ENCODE data around the gene TICAM1.
"Not testable (repeated sequence)": the region's sequence is repeated elsewhere in the genome, so short reads cannot be mapped to it uniquely, and the experiment has no call there.

TICAM1 gene

GRCh38 chr19:4844348-4845179, 13.1 kb upstream of the TICAM1 start:
- no peak for DNase-seq (ENCODE audit: low spot score)

GRCh38 chr19:4843647-4843965, 12.1 kb upstream of the TICAM1 start:
- DNase-seq (ENCODE audit: low spot score) = no peak

GRCh38 chr19:4839192-4839591, 7.7 kb upstream of the TICAM1 start:
- no peak for DNase-seq (ENCODE audit: low spot score)

- DNase-seq (ENCODE audit: low spot score) = no peak
These were observed 1.3 kb upstream of the TICAM1 start for GRCh38 chr19:4832776-4833175.

GRCh38 chr19:4831979-4832340, 448 bp upstream of the TICAM1 start:
- DNase-seq (ENCODE audit: low spot score) = not testable (repeated sequence)

- no peak for DNase-seq (ENCODE audit: low spot score)
These were observed 695 bp downstream of the TICAM1 start for GRCh38 chr19:4830768-4831265.

- no peak for DNase-seq (ENCODE audit: low spot score)
These were observed 1.2 kb downstream of the TICAM1 start for GRCh38 chr19:4830332-4830731.

- no peak for DNase-seq (ENCODE audit: low spot score)
These were observed 2.4 kb downstream of the TICAM1 start for GRCh38 chr19:4829001-4829712.

- no peak for DNase-seq (ENCODE audit: low spot score)
These were observed 7.9 kb downstream of the TICAM1 start for GRCh38 chr19:4823577-4823976.

GRCh38 chr19:4822354-4822753, 9.2 kb downstream of the TICAM1 start:
- not testable (repeated sequence) for DNase-seq (ENCODE audit: low spot score)

GRCh38 chr19:4821265-4821664, 10.2 kb downstream of the TICAM1 start:
- no peak for DNase-seq (ENCODE audit: low spot score)

GRCh38 chr19:4817467-4818277, 13.8 kb downstream of the TICAM1 start:
- no peak for DNase-seq (ENCODE audit: low spot score)

- no peak for DNase-seq (ENCODE audit: low spot score)
These were observed 14.6 kb downstream of the TICAM1 start for GRCh38 chr19:4816950-4817278.

GRCh38 chr19:4816202-4816949, 15.1 kb downstream of the TICAM1 start:
- DNase-seq (ENCODE audit: low spot score) = no peak

- peak; percentile 98 for DNase-seq (ENCODE audit: low spot score)
These were observed 15.9 kb downstream of the TICAM1 start for GRCh38 chr19:4815426-4816201.

- DNase-seq (ENCODE audit: low spot score) = no peak
These were observed 16.7 kb downstream of the TICAM1 start for GRCh38 chr19:4814625-4815425.

- peak; percentile 72 for DNase-seq (ENCODE audit: low spot score)
These were observed 20.0 kb downstream of the TICAM1 start for GRCh38 chr19:4811328-4812131.

- no peak for DNase-seq (ENCODE audit: low spot score)
These were observed 24.3 kb downstream of the TICAM1 start for GRCh38 chr19:4807188-4807587.

- no peak for DNase-seq (ENCODE audit: low spot score)
These were observed 25.1 kb downstream of the TICAM1 start for GRCh38 chr19:4806384-4806783.
